ENCODE results near the gene GRK5.

The GRK5 gene

DNA sequence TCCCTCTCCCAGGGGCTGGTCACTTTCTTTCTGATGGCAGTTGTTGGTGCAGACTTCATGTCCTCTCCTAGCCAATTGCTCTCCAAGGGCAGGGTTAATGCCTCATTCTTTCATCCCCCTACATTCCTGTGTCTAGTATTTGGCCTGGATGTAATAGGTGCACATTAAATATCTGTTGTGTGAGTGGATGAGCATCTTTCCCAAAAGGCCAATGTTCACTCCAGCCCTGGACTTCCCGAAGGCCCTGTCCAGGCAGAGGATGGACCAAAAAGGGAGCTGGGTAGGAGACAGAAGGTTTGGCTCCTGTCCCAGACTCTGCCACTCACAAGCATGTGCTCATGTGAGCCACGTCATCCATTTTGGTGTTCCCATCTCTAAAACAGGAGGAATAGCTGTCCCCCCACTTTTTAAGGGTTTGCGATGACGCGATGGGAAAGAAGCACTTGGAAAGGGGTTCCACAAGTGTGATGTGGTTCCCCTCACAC, 287.7 kb downstream of the GRK5 start:
- DNase-seq, result no peak

DNA sequence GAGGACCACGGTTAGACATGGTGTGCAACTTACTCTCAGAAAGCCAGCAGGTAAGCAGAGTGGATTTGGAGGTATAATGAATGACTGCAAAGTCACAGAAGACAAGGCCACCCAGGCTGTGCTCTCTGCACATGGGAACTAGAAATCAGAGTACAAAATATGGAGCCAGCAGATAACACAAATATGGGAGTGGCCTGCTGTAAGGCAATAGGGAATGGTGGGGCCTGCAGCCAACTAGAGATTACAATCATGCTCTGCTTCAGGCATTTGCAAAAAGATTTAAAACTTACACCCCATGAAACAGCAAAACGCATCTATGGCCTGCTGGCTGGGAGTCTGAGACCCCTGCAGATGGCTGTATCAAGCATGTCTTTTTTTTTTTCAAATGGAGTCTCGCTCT, 288.2 kb downstream of the GRK5 start:
- DNase-seq, result no peak

DNA sequence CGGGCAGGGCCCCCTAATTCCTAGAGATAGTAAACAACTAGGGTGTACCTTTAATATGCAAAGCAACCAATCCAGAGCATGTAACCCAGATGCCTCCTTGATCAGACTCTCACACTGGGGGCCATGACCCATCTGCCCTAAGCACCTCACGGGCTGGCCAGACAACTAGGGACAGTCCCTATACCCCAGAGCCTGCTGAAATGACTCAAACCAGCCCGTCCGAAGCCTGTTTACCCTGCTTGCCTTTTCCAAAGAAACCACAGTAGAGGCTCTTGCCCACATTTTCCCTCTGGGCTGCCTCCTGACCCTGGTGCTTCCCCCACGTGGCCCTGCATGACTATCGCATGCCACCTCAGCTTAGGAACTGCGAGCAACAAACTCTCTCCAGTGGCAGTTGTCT, 288.9 kb downstream of the GRK5 start:
- peak; percentile 60 to 73 for DNase-seq

DNA sequence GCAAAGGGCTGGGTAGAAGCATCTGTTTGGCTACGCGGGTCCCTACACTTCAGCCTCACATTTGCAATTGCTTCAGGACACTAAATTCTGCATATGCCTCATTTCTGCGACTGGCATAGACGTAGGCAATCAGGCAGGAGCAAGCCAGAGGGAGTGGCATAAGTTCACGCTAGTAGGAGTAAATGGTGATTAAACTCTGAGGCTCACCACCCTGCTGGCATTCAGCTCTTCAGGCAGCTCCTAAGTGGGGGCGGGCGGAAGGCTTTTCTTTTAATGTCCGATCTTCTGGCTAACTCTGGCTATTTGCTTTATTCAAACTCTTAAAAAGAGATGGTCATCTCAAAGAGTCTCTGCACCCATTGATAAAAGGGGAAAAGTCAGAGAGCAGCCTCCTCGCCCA, 289.9 kb downstream of the GRK5 start:
- DNase-seq, result no peak

DNA sequence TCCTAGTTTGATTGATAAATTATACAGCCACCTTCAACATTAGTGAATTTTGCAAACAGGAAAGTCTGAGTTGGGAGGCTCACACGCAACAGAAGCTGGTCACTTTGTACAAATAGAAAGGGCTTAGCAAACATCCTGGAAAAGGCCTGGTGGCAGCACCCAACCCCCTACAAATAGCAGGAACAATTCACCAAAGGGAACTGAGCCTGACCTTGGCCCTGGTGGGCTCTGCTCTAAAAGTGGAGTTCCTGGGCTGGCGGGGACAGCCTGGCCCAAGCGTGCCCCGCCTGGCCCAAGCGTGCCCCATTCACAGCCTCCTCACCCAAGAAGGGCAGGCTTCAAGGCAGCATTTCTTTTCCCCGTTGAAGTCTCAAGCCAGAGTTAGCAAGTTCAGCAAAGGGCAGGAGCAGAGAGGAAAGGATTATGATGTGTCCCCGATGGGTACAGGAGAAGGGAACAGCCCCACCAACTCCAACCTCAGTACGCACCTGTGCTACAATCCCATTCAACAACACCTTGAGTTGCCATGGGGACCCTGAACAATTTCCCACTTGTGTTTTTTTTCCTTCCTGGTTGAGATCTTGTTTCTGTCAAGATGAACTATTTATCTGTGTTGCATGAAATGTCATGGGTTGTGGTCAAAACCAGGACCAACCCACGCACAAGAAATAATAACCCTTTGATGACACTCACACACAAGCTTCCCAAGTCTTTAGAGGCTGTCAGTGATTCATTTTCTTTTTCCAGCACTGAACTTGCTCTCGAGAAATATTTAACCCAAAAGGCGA, 291.7 kb downstream of the GRK5 start:
- DNase-seq, result no peak

DNA sequence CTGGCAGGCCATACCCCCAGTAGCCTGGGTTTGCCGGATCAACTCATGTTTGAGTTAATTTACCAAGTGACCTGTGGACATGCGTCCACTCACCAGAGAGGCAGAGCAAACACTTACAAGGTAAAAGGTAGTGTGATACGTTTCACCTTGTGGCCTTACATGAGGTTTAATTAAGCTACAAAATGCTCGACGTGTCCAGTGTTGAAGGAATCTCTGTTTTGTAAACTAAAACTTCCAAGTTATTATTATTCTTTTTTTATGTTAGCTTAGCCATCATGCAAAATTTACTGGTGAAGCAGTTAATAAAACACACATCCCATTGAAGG, 292.3 kb downstream of the GRK5 start:
- DNase-seq, result no peak

DNA sequence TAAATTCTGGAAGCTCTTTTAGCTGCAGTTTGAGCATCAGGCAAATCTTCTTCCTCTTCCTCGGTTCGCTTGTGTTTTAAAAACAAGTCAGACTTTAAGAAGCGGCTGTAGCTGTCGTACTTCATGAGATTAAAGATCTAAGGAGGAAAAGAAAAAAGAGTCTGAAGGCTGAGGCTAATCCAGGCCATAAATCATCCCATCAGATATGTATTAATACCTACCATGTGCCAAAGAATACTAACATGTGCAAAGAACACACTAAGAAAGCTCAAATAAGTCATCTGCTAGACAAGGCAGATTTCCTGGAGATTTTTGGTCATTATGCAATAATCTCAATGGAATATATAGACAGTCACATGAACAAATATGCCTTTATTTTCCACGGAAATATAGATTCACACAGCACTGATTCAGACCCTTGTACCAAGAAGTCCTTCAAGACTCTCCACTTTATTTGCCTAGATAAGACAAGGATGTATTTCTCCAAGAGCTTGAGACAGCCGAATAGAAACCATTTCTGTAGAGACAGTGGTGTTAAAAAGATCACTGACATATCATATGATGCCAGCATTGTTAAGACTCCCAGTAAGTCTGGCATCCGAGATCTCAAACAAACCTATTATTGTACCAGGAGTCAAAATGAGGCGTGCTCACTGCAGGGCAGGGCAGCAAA, 292.9 kb downstream of the GRK5 start:
- DNase-seq, result no peak

DNA sequence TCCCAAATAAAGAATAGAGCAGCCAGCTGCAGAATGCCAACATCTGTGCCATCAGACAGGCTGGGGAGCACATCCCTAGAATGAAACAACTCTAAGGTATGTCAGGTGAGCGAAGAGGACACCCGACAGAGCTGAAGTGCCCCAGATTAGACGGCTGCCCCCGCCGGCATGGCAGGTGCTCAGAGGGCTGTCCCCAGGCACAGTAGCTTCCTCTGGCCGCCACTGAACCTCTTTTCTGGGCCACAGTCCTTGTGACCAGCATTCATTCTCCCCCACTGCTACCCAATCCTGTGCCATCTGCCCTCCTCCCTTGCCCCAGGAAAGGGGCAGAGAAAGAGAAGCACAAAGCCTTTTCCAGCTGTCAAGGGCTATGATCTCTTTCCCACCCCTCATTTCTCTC, 293.4 kb downstream of the GRK5 start:
- DNase-seq, result no peak

DNA sequence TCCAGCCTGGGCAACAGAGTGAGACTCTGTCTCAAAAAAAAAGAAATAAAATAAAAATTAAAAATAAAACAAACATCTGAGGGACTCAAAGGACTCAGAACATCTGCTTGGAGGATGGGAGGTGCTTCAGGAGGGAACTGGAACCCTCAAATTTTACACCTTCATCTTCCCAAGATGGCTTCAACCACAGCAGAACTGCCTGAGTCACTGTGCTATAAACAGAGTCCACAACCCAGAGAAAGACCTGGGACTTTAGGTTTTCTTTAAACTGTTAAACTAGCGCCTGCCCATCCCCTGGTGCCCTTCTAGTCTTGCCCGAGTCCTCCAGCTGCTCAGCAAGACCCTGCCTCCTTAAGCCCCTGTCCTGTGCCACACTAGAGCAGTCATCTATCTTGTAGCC, 294.3 kb downstream of the GRK5 start:
- no peak for DNase-seq

DNA sequence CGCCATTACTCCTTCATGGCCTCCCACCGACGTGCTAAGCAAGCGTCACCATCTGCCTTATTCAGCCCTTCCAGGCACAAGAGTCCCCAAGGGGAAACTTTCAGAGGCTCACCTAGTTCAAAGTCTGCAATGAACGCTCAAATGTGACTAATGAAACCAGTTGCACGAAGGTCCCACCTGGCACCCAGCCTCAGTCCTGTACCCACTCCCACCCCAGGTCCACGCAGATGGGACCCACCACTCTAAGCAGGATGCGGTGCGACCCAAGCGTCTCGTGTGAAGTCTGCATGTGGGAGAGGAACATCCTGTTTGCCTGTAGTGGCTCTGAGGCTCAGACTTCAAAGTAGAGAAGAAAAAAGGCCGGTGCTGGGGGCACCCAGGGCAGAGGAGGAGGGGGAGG, 294.8 kb downstream of the GRK5 start:
- peak; percentile 74 to 75 for DNase-seq

DNA sequence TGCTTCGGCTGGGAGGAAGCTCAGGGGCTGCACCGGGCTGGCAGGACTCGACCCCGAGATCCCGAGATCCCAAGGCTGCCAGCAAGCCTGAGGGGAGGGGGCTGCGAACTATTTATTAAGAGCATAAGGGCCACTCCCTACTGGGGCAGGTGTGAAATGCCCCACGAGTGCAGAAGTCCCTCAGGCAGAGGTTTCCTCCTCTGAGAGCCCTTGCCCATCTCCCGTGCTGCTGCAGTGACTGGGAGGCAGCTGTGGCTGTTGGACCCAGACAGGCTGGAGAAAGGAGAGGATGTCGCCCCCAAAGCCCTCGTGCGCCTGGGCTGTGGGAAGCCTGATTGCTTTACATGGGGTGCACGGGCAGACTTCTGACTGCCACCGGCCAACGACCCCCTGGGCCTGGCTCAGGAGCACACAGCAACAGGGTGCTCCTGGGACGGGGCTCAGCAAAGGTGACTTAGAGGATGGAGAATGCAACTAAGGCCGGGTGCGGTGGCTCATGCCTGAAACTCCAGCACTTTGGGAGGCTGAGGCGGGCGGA, 295.3 kb downstream of the GRK5 start:
- no peak for DNase-seq

DNA sequence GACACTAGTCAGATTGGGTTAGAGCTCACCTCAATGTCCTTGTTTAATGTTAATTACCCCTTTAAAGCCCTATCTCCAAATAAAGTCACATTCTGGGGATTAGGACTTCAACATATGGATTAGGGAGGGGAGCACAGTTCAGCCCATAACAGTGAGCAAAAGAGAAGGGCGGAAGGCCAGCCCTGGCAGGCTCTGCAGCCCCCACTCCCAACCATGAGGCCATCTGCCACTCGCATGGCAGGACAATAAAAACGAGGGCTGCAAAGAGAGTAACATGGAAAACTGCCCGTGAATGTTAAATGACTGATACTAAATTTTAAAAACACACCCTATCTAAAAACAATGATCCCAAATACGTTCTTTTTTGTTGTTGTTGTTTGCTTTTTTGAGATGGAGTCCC, 296.4 kb downstream of the GRK5 start:
- no peak for DNase-seq

DNA sequence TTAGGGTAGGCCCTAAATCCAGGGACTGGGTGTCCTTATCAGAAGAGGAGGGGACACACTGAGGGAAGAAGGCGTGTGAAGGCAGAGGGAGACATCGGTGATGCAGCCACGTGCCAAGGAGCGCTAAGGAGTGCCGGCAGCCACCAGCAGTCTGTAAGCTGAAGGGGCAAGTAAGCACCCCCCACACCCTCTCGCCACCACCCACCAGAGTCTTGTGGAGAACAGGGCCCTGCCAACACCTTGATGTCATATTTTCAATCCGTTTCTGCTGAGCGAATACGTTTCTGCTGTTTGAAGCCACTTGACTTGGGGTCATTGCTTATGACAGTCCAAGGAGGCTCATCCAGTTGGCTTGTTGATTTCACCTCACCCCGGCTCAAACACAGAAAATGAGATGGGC, 297.3 kb downstream of the GRK5 start:
- no peak for DNase-seq

DNA sequence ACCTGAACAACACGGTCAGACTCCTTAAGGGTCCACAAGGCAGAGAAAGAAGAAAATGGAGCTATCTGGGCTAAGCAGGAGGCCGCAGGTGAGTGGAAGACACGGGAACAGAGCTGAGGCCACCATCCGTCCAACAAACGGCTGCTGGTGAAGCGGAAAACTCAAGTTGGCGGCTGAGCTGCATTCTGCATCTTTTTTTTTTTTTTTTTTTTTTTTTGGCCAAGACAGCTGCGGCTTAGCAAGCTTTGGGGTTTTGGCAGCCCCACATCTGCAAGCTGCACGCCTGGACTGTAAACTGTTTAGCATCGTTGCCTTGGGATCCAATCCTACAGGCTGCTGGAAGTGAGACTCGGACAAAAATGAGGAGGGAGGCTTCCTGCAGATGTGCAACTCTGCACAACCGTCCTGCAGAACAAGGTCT, 297.8 kb downstream of the GRK5 start:
- DNase-seq, result no peak

Data from stimulated activated CD4-positive, alpha-beta T cell treated with anti-CD3 and anti-CD28 coated beads, Interleukin-2, amount 100 ng/mL, for 24 hours (primary cell).